ENCODE measurements around the gene NAE1. TPM values are rescaled to one million over a fixed set of nuclear protein-coding genes. Genes with fewer than 3 reads are reported as not detected.

NAE1 gene
- polyA plus RNA-seq, 2 of the 4 experiments (the other 2 are of a cell fraction) = 96.2 to 132 TPM

DNA sequence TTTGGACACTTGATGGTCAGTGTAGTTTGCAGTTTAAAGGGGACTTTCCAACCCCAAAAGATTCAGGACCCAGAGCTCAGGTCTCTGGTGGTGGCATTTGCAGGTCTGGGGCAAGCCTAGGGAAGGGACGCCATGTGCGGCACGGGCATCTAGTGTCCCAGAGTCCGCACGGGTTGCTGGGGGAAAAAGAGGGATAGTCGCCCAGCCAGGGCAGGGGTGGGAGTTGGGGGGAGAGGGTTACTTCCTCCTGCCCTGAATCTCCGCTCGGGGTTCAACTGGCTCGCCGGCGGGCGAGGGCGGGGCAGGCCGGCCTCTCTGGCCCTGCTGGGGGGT is 13.2 kb upstream of the NAE1 start:
- H3K27ac ChIP-seq = no peak overlapping the region
- ATAC-seq = no peak
- no peak for DNase-seq (ENCODE audit: low read depth in 1 of 2, low spot score in 1 of 2)
- WGBS (ENCODE audit: missing lambda C conversion rate) = 86% methylated on average over 5 of the region's 14 CpGs
- no peak for FAIRE-seq
- ChIA-PET CTCF (interaction anchor here (0.9 to 4.8 kb wide), 5 partner anchors 13 to 236 kb away, joined by 3 to 41 read pairs (median 5); partner anchors contain the start of gene NAE1), POLR2A (no interaction called here)
- peaks cover 3% of the 10 kb centered on the region; the same call in 1 of the 3 replicates for H3K4me1 ChIP-seq
- TF ChIP-seq TP53 (CRISPR knock-in tag; IDR thresholded peaks at IDR 0.05) = no peak
- TF ChIP-seq RNF2 (IDR thresholded peaks at IDR 0.05; ENCODE audit: borderline replicate concordance, low read depth) = no peak
- TF ChIP-seq ZNF302 (CRISPR knock-in tag; IDR thresholded peaks at IDR 0.05) = no peak
- TF ChIP-seq RFX5 (IDR thresholded peaks at IDR 0.05) = no peak
- TF ChIP-seq TFCP2L1 (CRISPR knock-in tag; IDR thresholded peaks at IDR 0.05) = no peak
- TF ChIP-seq, protein P1, sequence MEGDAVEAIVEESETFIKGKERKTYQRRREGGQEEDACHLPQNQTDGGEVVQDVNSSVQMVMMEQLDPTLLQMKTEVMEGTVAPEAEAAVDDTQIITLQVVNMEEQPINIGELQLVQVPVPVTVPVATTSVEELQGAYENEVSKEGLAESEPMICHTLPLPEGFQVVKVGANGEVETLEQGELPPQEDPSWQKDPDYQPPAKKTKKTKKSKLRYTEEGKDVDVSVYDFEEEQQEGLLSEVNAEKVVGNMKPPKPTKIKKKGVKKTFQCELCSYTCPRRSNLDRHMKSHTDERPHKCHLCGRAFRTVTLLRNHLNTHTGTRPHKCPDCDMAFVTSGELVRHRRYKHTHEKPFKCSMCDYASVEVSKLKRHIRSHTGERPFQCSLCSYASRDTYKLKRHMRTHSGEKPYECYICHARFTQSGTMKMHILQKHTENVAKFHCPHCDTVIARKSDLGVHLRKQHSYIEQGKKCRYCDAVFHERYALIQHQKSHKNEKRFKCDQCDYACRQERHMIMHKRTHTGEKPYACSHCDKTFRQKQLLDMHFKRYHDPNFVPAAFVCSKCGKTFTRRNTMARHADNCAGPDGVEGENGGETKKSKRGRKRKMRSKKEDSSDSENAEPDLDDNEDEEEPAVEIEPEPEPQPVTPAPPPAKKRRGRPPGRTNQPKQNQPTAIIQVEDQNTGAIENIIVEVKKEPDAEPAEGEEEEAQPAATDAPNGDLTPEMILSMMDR (IDR thresholded peaks at IDR 0.05) = no peak
- TF ChIP-seq CBX8 (IDR thresholded peaks at IDR 0.05) = no peak
- no peak for TF ChIP-seq POLR2A (IDR thresholded peaks at IDR 0.05; ENCODE audit: low read length)
- no peak for TF ChIP-seq ZFP36 (IDR thresholded peaks at IDR 0.05; ENCODE audit: borderline replicate concordance, partially characterized antibody)
- TF ChIP-seq CBX2 (IDR thresholded peaks at IDR 0.05; ENCODE audit: borderline replicate concordance, low read depth) = no peak
- TF ChIP-seq SREBF2 (IDR thresholded peaks at IDR 0.05) = no peak
- TF ChIP-seq HDAC2 (IDR thresholded peaks at IDR 0.05) = no peak
- TF ChIP-seq, protein P2, sequence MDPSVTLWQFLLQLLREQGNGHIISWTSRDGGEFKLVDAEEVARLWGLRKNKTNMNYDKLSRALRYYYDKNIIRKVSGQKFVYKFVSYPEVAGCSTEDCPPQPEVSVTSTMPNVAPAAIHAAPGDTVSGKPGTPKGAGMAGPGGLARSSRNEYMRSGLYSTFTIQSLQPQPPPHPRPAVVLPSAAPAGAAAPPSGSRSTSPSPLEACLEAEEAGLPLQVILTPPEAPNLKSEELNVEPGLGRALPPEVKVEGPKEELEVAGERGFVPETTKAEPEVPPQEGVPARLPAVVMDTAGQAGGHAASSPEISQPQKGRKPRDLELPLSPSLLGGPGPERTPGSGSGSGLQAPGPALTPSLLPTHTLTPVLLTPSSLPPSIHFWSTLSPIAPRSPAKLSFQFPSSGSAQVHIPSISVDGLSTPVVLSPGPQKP (IDR thresholded peaks at IDR 0.05; ENCODE audit: low read depth, low read length) = no peak
- no peak for TF ChIP-seq BCL3 (IDR thresholded peaks at IDR 0.05)
- TF ChIP-seq EHMT2 (IDR thresholded peaks at IDR 0.05; ENCODE audit: low read depth) = no peak
- no peak for TF ChIP-seq FOXS1 (CRISPR knock-in tag; IDR thresholded peaks at IDR 0.05)
- TF ChIP-seq MYC (IDR thresholded peaks at IDR 0.05; ENCODE audit: borderline replicate concordance, low read length) = no peak
- TF ChIP-seq HES2 (IDR thresholded peaks at IDR 0.05) = no peak
- no peak for TF ChIP-seq NR3C1 (IDR thresholded peaks at IDR 0.05)
- TF ChIP-seq NPAS2 (CRISPR knock-in tag; IDR thresholded peaks at IDR 0.05; ENCODE audit: borderline replicate concordance) = no peak
- peak overlapping the region; percentile 90 for H3K4me2 ChIP-seq
- no peaks in the 10 kb centered on the region for H3K9me3 ChIP-seq
- H3K4me3 ChIP-seq = no peak overlapping the region; the same call in 2 of the 3 replicates

- no peak for TF ChIP-seq JUN (IDR thresholded peaks at IDR 0.05)
- TF ChIP-seq NPAS2 (CRISPR knock-in tag; IDR thresholded peaks at IDR 0.05; ENCODE audit: borderline replicate concordance) = no peak
- TF ChIP-seq GATA3 (IDR thresholded peaks at IDR 0.05; ENCODE audit: borderline replicate concordance) = no peak
- no peak for TF ChIP-seq MAFK (IDR thresholded peaks at IDR 0.05; ENCODE audit: partially characterized antibody)
- TF ChIP-seq SREBF2 (IDR thresholded peaks at IDR 0.05) = no peak
- no peak for TF ChIP-seq HMGXB4 (CRISPR knock-in tag; IDR thresholded peaks at IDR 0.05; ENCODE audit: borderline replicate concordance)
- no peak for TF ChIP-seq RAD21 (conservative IDR thresholded peaks at IDR 0.05 in 1 of 2, IDR thresholded peaks at IDR 0.05 in 1 of 2)
- TF ChIP-seq HES2 (IDR thresholded peaks at IDR 0.05) = no peak
- TF ChIP-seq, protein P3, sequence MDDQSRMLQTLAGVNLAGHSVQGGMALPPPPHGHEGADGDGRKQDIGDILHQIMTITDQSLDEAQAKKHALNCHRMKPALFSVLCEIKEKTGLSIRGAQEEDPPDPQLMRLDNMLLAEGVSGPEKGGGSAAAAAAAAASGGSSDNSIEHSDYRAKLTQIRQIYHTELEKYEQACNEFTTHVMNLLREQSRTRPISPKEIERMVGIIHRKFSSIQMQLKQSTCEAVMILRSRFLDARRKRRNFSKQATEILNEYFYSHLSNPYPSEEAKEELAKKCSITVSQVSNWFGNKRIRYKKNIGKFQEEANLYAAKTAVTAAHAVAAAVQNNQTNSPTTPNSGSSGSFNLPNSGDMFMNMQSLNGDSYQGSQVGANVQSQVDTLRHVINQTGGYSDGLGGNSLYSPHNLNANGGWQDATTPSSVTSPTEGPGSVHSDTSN (IDR thresholded peaks at IDR 0.05) = no peak
- no peak for TF ChIP-seq NR3C1 (IDR thresholded peaks at IDR 0.05)
- TF ChIP-seq RARB (CRISPR knock-in tag; IDR thresholded peaks at IDR 0.05) = no peak
- Histone ChIP-seq H3K4me2 (no peak overlapping the region), H3K9me3 (no peaks in the 10 kb centered on the region), H3K4me1 (peaks cover 3% of the 10 kb centered on the region; the same call in 1 of the 3 replicates), H3K4me3 (no peak overlapping the region), H3K27ac (no peak overlapping the region)
- DNase-seq (ENCODE audit: low read depth in 1 of 2, low spot score in 1 of 2) (no peak), FAIRE-seq (no peak), ATAC-seq (no peak)
- WGBS (ENCODE audit: missing lambda C conversion rate) = 65% methylated on average over 2 of the region's 2 CpGs
- ChIA-PET CTCF (interaction anchor here (1.3 to 4.8 kb wide), 3 partner anchors 12 to 181 kb away, joined by 5 to 41 read pairs (median 21); partner anchors contain the start of gene NAE1), POLR2A (no interaction called here)
Measured at GRCh38 chr16:66843191-66843590, 12.4 kb upstream of the NAE1 start.
